Lung microvascular endothelial cell (primary cell): ENCODE data around the gene FHL3. TPM values are rescaled to one million over a fixed set of nuclear protein-coding genes. Genes with fewer than 3 reads are reported as not detected.
"Not testable (repeated sequence)": the region's sequence is repeated elsewhere in the genome, so short reads cannot be mapped to it uniquely, and the experiment has no call there.

Experiments used
- DNase-seq, 2 donors: peaks; one replicate each; pipeline versions ENCODE4 v3.0.0 to v3.0.0-alpha.2; 2010; ENCODE audit warnings: low read depth in 2 of 2
- total RNA-seq: library from RNA; depleted of rRNA; stranded (reverse); fragments of >200 nt; gene quantifications from 2 replicates; pipeline ENCODE4 v1.2.1, GENCODE V29; 2014

FHL3 gene
- total RNA-seq, 1 donor from 2014 or later: 7.7 TPM

DNA sequence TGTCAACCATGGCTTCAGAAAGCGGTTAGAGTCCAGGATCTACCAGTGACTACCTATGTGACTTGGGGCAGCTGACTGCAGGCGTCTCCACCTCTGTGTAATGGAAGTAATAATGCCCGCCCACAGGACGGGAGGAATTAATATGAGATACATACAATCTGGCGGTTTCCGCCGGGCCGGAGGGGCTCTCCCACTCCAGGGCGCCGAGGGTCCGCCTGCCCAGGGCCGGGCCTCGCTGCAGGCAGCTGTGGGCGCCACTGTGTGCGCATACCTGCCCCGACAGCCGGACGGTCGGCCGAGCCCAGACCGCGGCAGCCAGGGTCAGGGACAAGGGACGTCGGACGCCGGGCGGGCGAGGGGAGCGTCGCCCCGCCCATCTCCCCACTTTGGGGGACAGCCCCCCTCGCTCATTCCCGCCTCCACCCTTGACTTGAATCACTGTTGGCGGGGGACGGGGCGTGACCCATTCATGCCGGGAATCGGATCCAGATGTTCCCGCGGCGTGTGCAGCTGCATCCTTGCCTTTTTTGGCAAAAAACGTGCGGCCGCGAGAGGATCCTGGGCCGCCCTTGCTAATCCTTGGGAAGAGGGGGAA, 9.5 kb downstream of the FHL3 start:
- peak in 1 of 2 donors; percentile 62 for DNase-seq

DNA sequence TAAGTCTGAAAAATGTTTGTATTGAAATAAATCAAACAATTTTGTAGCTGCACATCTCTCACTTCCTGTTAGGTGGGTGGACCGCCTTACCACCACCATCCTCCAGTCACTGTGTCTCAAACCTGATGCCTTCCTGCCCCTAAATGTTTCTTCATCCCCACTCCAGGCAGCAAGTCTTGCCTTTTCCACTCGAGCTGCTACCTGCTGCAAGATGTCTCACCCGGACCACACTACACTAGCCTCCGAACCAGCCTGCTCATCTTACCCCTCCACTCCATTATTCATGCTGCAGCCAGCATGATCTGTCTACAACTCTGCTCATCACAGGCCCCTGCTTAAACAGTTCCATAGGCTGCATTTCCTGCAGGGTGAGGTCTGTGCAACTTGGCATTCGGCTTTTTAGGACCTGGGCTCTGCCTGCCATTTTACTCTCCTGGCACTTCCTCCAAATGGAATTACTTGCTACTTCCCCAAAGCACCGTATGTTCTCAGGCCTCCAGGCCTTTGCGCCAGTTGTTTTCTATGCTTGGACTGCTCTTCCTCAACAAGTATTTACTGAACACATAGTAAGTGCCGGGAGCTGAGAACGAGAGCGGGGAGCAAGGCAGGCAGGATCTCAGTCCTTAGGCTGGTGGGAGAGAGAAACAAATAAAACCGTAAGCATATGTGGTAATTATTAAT, 10.3 kb downstream of the FHL3 start:
- DNase-seq: no peak

- peak; percentile 56 to 57 for DNase-seq
These were observed 15.9 kb downstream of the FHL3 start for GRCh38 chr1:37989361-37989930.

GRCh38 chr1:37987679-37988078, 17.6 kb downstream of the FHL3 start:
- DNase-seq: no peak

DNA sequence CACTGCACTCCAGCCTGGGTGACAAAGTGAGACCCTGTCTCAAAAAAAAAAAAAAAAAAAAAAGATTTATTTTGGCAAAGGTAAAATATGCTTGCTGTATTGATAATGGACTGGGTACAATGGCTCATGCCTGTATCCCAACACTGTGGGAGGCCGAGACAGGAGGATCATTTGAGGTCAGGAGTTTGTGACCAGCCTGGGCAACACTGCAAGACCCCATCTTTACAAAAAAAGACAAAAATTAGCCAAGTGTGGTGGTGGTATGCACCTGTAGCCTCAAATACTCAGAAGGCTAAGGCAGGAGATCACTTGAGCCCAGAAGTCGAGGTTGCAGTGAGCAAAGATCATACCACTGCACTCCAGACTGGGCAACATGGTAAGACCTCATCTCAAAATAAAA, 21.8 kb downstream of the FHL3 start:
- no peak for DNase-seq

- DNase-seq: no peak
These were observed 26.8 kb downstream of the FHL3 start for GRCh38 chr1:37978541-37978940.

DNA sequence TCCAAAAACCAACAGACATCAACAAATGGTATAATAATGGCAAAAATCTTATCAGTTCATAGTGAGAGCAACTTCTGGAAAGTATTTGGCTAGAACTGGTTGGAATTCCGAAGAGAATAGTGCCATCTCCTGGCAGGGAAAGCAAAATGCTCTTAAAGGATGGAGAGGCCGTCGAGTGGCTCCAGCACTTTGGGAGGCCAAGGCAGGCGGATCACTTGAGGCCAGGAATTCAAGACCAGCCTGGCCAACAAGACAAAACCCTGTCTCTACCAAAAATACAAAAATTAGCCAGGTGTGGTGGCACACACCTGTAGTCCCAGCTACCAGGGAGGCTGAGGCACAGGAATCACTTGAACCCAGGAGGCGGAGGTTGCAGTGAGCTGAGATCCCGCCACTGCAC, 30.2 kb downstream of the FHL3 start:
- DNase-seq: peak; percentile 69 to 78

GRCh38 chr1:37974567-37974966, 30.7 kb downstream of the FHL3 start:
- DNase-seq: no peak

DNA sequence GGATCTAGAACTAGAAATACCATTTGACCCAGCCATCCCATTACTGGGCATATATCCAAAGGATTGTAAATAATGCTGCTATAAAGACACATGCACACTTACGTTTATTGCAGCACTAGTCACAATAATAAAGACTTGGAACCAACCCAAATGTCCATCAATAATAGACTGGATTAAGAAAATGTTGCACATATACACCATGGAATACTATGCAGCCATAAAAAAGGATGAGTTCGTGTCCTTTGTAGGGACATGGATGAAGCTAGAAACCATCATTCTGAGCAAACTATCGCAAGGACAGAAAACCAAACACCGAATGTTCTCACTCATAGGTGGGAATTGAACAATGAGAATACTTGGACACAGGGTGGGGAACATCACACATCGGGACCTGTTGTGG, 31.6 kb downstream of the FHL3 start:
- not testable (repeated sequence) for DNase-seq

- no peak for DNase-seq
These were observed 40.0 kb downstream of the FHL3 start for GRCh38 chr1:37965301-37965700.

GRCh38 chr1:37964106-37964505, 41.2 kb downstream of the FHL3 start:
- not testable (repeated sequence) for DNase-seq

GRCh38 chr1:37958690-37959089, 46.6 kb downstream of the FHL3 start:
- DNase-seq: peak in 1 of 2 donors; percentile 32

GRCh38 chr1:37955685-37956084, 49.6 kb downstream of the FHL3 start:
- DNase-seq: no peak

DNA sequence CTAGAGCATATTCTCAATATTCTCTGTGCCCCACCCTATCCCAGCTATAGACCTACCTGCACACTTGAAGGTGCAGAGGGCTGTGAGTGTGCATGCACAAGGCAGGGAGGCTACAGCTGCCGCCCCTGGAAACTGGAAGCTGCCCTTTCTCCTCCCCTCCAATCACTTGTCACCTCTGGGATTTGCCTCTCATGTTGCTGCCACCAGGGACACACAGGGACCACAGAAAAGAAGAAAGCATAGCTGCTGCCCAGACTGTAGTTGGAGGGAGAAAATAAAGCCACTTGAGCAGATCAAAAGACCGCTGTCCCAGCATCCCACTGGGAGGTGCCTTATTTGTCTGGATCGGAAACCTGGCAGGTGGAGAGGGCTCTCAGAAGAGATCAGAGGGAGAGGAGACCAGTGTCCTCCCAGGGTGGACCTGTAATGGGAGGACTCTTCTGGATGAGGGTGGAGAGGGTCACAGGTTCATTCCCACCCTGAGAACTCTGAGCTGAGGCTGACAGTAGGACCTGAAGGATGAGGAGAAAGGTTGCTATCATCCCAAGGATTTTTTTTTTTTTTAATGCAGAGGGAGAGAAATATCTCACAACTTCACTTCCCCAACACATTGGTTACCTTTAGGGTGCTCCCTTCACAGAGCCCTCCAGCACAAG, 50.9 kb downstream of the FHL3 start:
- DNase-seq: no peak

GRCh38 chr1:37952738-37953137, 52.6 kb downstream of the FHL3 start:
- no peak for DNase-seq

DNA sequence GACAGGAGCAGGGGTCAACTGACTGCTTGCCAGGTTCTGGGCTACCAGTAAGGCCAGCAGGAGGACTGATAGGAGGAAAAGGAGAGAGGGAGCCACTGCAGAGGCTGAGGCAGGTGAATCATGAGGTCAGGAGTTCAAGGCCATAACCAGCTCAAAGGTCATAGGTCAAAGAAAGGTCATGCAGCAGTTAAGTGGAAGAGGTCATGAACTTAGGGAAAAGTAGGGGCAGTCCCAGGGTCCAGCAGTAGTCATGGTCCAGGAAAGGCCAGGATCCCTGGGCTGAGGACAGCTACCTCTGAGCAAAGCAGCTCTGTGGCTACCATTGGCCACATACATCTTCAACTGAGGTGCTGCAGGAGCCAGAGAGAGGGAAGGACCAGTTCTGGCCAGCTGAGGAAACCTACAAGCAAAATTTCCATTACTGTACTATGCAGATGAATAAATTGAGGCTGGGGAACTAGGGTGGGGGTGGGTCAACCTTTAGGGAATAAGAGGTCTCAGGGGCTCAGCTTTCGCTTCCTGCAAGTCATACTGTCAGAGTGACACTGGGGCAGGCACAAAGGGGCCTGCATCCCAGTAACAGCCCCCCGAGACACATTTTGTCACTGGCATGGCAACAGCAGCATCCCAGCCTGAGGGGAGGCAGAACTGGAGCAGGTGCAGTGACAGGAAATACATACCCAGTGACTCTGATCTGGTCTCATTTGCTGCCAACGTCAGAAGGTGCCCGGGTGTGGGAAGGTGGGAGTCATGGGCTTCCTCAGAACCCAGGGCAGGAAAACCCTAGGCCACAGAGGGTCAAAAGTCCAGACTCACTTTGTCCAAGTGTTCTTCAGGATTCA, 53.3 kb downstream of the FHL3 start:
- DNase-seq: no peak

DNA sequence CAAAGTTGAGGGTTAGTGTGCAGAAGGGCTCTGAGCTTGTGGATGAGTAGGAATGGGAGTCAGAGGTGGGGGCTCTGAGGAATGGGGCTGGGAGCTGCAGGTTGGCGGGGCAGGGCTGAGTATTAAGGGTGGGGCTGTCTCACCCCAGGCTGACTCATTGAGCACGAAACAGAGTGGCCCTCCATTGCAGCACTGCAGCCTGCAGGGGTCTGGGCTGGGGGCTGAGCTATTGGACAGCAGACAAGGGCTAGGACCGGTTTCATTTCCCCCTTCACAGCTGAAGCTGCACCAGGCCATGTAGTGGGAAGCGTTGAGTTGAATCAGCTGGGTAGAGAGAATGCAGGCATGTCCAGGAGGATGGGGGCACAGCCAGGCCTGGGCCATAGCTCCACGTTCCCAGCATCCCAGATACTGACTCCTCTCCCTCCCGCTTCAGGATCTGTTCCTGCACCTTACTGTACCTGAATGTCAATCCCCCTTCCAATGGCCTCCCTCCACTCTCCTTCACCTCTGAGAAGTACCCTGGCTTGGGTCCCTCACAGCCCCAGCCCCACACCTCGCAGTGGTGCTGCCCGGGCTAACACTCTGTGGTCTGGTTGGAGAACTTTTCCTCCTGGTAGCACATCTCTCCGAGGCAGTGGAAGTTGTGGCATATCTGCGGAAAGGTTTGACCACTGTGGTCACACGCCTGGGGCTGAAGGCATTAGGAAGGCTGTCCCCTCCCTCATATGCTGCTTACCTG, 54.1 kb downstream of the FHL3 start:
- DNase-seq: no peak

DNA sequence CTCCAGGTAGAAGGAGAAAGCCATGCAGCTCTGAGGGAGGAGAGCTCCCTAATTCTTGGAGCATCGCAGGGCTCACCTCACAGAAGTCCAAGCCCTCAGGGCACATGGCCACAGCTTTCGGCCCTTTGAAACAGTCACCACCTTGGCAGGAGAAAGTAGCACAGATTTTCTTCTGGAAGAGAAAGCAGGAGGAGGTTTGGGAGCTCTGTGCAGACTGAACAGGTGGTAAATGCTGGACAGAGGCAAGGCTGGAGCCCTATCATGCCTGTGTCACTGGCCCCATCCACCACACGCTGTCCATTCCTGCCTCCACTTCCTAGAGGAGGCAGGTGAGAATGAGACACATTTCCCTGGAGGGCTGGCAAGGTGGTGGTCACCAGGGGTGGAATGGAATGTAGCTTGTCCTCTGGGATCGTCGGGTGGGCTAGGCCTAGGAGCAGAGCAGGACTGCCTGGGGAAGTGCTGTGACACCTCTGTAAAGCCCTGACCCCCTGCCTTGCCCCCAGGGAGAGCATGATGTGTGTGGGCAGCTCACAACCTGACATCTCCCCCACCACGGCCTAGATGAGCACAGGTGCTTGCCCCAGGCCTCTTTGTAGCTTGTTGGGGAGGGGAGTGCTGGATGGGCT, 55.7 kb downstream of the FHL3 start:
- DNase-seq: no peak

DNA sequence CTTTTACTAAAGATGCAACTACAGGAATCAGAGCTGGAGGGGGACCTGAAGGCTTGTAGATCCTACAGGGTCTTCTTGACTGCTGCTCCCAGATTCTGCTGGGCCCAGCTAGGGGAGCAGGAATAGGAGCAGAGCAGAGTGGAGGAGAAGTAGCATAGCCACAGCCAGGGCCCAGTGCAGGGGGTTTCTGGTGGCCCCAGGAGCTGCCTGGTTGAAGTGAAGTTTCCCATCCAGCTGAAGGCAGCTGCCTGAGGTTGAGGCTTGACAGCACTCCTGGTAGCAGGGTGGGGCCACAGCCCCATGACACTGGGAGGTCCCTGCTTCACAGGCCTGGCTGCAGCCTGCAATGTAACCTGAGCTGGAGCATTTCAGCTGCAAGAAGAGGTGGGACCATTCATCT, 56.5 kb downstream of the FHL3 start:
- DNase-seq: no peak

DNA sequence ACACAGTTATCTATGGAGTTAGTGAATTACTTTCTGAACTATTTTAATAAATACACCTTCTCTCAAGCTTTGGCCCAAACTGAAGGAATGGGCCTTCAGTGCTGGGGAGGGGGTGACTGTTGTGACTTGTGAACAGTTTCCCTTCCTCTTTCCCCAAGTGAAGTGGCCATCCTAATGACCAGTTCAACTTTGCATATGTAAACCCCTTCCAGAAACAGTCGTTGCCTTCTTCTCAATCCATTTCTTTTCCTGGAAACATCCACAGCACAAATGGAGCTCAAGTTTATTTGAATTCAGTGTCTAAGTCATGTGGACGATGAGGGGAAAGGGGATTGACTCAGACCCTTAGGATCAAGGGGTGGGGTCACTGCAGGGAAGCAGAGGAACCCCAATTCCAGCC, 57.1 kb downstream of the FHL3 start:
- DNase-seq: no peak

DNA sequence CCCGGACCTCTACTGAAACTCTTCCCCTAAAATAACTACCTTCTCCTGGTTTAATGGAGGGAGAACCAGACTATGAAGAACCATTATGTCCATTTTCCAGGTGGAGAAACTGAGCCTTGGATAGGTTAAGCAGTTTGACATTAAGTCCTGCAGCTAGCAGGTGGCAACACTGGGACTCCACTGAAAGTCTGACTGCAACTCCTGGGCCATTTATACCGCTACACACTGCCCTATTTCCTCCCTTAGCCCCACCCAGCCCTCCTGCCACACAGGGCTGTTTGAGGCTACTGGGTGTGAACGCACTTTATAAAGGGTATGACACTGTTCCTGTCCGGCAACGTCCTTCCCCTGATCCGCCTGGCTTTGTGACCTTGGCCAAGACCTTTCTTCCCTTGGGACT, 58.0 kb downstream of the FHL3 start:
- no peak for DNase-seq
